ENCODE data around the gene STAG3. TPM values are rescaled to one million over a fixed set of nuclear protein-coding genes. Genes with fewer than 3 reads are reported as not detected.

The STAG3 gene
- total and polyA plus RNA-seq, 9 of the 15 experiments (the other 6 are each of a cell fraction or from before 2014, with no cell fraction given): 0.54 to 2.5 (median 1.7) TPM

DNA sequence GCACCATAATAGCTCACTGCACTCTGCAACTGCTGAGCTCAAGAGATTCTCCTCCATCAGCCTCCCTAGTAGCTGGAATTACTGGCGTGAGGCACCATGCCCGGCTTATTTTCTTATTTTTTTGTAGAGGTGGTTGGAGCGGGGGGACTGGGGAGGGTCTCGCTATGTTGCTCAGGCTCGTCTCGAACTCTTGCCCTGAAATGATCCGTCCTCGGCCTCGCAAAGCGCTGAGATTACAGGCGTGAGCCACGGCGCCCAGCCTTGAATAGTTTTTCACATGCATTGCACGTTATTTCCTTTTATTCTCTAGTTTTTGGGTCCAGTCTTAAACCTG is 29.5 kb upstream of the STAG3 start (continued):
- TF ChIP-seq ILF3 (IDR thresholded peaks at IDR 0.05; ENCODE audit: borderline replicate concordance): no peak
- TF ChIP-seq ETV1 (tag; conservative IDR thresholded peaks at IDR 0.05; ENCODE audit: low read depth): no peak; the same call in 1 of the 2 replicates
- TF ChIP-seq, protein P1, sequence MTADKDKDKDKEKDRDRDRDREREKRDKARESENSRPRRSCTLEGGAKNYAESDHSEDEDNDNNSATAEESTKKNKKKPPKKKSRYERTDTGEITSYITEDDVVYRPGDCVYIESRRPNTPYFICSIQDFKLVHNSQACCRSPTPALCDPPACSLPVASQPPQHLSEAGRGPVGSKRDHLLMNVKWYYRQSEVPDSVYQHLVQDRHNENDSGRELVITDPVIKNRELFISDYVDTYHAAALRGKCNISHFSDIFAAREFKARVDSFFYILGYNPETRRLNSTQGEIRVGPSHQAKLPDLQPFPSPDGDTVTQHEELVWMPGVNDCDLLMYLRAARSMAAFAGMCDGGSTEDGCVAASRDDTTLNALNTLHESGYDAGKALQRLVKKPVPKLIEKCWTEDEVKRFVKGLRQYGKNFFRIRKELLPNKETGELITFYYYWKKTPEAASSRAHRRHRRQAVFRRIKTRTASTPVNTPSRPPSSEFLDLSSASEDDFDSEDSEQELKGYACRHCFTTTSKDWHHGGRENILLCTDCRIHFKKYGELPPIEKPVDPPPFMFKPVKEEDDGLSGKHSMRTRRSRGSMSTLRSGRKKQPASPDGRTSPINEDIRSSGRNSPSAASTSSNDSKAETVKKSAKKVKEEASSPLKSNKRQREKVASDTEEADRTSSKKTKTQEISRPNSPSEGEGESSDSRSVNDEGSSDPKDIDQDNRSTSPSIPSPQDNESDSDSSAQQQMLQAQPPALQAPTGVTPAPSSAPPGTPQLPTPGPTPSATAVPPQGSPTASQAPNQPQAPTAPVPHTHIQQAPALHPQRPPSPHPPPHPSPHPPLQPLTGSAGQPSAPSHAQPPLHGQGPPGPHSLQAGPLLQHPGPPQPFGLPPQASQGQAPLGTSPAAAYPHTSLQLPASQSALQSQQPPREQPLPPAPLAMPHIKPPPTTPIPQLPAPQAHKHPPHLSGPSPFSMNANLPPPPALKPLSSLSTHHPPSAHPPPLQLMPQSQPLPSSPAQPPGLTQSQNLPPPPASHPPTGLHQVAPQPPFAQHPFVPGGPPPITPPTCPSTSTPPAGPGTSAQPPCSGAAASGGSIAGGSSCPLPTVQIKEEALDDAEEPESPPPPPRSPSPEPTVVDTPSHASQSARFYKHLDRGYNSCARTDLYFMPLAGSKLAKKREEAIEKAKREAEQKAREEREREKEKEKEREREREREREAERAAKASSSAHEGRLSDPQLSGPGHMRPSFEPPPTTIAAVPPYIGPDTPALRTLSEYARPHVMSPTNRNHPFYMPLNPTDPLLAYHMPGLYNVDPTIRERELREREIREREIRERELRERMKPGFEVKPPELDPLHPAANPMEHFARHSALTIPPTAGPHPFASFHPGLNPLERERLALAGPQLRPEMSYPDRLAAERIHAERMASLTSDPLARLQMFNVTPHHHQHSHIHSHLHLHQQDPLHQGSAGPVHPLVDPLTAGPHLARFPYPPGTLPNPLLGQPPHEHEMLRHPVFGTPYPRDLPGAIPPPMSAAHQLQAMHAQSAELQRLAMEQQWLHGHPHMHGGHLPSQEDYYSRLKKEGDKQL (CRISPR knock-in tag; IDR thresholded peaks at IDR 0.05; ENCODE audit: borderline replicate concordance): no peak
- TF ChIP-seq NFYB (IDR thresholded peaks at IDR 0.05; ENCODE audit: extremely low read depth, insufficient read length): no peak
- TF ChIP-seq PHB (CRISPR knock-in tag; IDR thresholded peaks at IDR 0.05): no peak
- no peak for TF ChIP-seq ZNF24 (IDR thresholded peaks at IDR 0.05)
- no peak for TF ChIP-seq ZNF174 (CRISPR knock-in tag; IDR thresholded peaks at IDR 0.05)
- TF ChIP-seq, protein P2, sequence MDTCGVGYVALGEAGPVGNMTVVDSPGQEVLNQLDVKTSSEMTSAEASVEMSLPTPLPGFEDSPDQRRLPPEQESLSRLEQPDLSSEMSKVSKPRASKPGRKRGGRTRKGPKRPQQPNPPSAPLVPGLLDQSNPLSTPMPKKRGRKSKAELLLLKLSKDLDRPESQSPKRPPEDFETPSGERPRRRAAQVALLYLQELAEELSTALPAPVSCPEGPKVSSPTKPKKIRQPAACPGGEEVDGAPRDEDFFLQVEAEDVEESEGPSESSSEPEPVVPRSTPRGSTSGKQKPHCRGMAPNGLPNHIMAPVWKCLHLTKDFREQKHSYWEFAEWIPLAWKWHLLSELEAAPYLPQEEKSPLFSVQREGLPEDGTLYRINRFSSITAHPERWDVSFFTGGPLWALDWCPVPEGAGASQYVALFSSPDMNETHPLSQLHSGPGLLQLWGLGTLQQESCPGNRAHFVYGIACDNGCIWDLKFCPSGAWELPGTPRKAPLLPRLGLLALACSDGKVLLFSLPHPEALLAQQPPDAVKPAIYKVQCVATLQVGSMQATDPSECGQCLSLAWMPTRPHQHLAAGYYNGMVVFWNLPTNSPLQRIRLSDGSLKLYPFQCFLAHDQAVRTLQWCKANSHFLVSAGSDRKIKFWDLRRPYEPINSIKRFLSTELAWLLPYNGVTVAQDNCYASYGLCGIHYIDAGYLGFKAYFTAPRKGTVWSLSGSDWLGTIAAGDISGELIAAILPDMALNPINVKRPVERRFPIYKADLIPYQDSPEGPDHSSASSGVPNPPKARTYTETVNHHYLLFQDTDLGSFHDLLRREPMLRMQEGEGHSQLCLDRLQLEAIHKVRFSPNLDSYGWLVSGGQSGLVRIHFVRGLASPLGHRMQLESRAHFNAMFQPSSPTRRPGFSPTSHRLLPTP (IDR thresholded peaks at IDR 0.05; ENCODE audit: borderline replicate concordance, extremely low read depth, insufficient read length): peak; percentile 35
- TF ChIP-seq, protein P3, sequence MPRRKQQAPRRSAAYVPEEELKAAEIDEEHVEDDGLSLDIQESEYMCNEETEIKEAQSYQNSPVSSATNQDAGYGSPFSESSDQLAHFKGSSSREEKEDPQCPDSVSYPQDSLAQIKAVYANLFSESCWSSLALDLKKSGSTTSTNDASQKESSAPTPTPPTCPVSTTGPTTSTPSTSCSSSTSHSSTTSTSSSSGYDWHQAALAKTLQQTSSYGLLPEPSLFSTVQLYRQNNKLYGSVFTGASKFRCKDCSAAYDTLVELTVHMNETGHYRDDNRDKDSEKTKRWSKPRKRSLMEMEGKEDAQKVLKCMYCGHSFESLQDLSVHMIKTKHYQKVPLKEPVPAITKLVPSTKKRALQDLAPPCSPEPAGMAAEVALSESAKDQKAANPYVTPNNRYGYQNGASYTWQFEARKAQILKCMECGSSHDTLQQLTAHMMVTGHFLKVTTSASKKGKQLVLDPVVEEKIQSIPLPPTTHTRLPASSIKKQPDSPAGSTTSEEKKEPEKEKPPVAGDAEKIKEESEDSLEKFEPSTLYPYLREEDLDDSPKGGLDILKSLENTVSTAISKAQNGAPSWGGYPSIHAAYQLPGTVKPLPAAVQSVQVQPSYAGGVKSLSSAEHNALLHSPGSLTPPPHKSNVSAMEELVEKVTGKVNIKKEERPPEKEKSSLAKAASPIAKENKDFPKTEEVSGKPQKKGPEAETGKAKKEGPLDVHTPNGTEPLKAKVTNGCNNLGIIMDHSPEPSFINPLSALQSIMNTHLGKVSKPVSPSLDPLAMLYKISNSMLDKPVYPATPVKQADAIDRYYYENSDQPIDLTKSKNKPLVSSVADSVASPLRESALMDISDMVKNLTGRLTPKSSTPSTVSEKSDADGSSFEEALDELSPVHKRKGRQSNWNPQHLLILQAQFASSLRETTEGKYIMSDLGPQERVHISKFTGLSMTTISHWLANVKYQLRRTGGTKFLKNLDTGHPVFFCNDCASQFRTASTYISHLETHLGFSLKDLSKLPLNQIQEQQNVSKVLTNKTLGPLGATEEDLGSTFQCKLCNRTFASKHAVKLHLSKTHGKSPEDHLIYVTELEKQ (CRISPR knock-in tag; IDR thresholded peaks at IDR 0.05): 0 out of 2 replicates have a peak, but pooled peaks have one; percentile 31

All from K562 (cell line).